Activated CD4-positive, CD25-positive, alpha-beta regulatory T cell treated with anti-CD3 and anti-CD28 coated beads, Interleukin-2, amount 50 U/mL, for 24 hours (primary cell): ENCODE measurements around the gene CEPT1.
"Not testable (repeated sequence)": the region's sequence is repeated elsewhere in the genome, so short reads cannot be mapped to it uniquely, and the experiment has no call there.

Source experiments
- ATAC-seq, 2 donors: fragments of 150-1000 bp; cut with Tn5 transposase; one replicate each; pipeline ENCODE4 v1.10.0; 2021; ENCODE audit warnings: mild to moderate bottlenecking in 1 of 2, moderate library complexity in 1 of 2

Gene CEPT1

GRCh38 chr1:111212634-111213335 is 72.8 kb downstream of the CEPT1 start:
- ATAC-seq: no peak

GRCh38 chr1:111213412-111213811 is 73.4 kb downstream of the CEPT1 start:
- ATAC-seq: no peak

- ATAC-seq: no peak
These were observed 74.2 kb downstream of the CEPT1 start for GRCh38 chr1:111214074-111214801.

- peak; percentile 31 to 39 for ATAC-seq
These were observed 74.9 kb downstream of the CEPT1 start for GRCh38 chr1:111214884-111215283.

GRCh38 chr1:111215285-111215684 is 75.3 kb downstream of the CEPT1 start:
- ATAC-seq: not testable (repeated sequence)

- no peak for ATAC-seq
These were observed 76.7 kb downstream of the CEPT1 start for GRCh38 chr1:111216751-111217150.

- ATAC-seq: peak; percentile 25 to 33
These were observed 77.3 kb downstream of the CEPT1 start for GRCh38 chr1:111217183-111217910.

GRCh38 chr1:111218701-111219556 is 78.9 kb downstream of the CEPT1 start:
- ATAC-seq: no peak

- ATAC-seq: peak; percentile 46 to 47
These were observed 79.7 kb downstream of the CEPT1 start for GRCh38 chr1:111219557-111220286.

- ATAC-seq: no peak
These were observed 80.4 kb downstream of the CEPT1 start for GRCh38 chr1:111220302-111220890.

- no peak for ATAC-seq
These were observed 81.2 kb downstream of the CEPT1 start for GRCh38 chr1:111221276-111221632.

- peak; percentile 61 to 63 for ATAC-seq
These were observed 81.7 kb downstream of the CEPT1 start for GRCh38 chr1:111221633-111222291.

GRCh38 chr1:111222308-111223125 is 82.5 kb downstream of the CEPT1 start:
- ATAC-seq: peak; percentile 9 to 19

- ATAC-seq: no peak
These were observed 83.2 kb downstream of the CEPT1 start for GRCh38 chr1:111223126-111223685.

- ATAC-seq: no peak
These were observed 85.1 kb downstream of the CEPT1 start for GRCh38 chr1:111225091-111225490.

- ATAC-seq: no peak
These were observed 85.8 kb downstream of the CEPT1 start for GRCh38 chr1:111225717-111226400.

GRCh38 chr1:111227434-111227833 is 87.4 kb downstream of the CEPT1 start, which contains the start of gene CHI3L2:
Gene CHI3L2, plus strand, starts transcription at chr1:111227713. Its CDS starts 17 bp downstream, at chr1:111227730.
- no peak for ATAC-seq

- peak in 1 of 2 donors; percentile 28 for ATAC-seq
These were observed 88.1 kb downstream of the CEPT1 start for GRCh38 chr1:111227851-111228747.
